GM19372 (cell line): ENCODE measurements around the gene MAPK1.
"Not testable (repeated sequence)": the region's sequence is repeated elsewhere in the genome, so short reads cannot be mapped to it uniquely, and the experiment has no call there.

Experiments used
- ATAC-seq: cut with Tn5 transposase; IDR thresholded peaks from one replicate; pipeline ENCODE4 v1.9.1; 2021; ENCODE audit warnings: mild to moderate bottlenecking, low read depth, moderate library complexity; ENCODE audit not compliant: unreplicated experiment

Gene MAPK1

GRCh38 chr22:21796231-21796630 lies 71.2 kb downstream of the MAPK1 start:
- no peak for ATAC-seq

DNA sequence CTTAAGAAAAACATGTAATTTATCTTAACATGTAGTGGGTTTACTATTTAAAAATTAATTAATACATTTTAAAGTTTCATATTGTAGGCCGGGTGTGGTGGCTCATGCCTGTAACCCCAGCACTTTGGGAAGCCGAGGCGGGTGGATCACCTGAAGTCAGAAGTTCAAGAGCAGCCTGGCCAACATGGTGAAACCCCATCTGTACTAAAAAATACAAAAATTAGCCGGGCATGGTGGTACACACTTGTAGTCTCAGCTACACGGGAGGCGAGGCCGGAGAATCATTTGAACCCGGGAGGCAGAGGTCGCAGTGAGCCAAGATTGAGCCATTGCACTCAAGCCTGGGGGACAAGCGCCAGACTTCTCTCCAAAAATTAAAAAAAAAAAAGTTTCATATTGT lies 73.7 kb downstream of the MAPK1 start:
- ATAC-seq = not testable (repeated sequence)

- ATAC-seq = no peak
Measured at GRCh38 chr22:21791635-21792625, 75.5 kb downstream of the MAPK1 start.

- ATAC-seq = not testable (repeated sequence)
Measured at GRCh38 chr22:21790849-21791610, 76.4 kb downstream of the MAPK1 start.

DNA sequence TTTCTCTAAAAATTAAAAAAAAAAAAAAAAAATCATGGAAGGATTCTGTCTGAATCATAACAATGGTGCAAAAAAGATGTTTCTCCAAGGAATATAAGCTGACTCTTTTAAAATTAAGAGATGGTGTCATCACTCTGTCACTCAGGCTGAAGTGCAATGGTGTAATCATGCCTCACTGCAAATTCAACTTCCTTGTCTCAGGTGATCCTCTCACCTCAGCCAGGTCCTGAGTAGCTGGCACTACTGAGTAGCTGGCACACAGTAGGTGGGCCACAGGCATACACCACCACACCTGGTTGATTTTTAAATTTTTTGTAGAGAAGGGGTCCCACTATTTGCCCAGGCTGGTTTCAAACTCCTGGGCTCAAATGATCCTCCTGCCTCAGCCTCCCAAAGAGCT lies 77.1 kb downstream of the MAPK1 start:
- no peak for ATAC-seq

GRCh38 chr22:21787565-21787964 lies 79.9 kb downstream of the MAPK1 start:
- ATAC-seq = not testable (repeated sequence)

DNA sequence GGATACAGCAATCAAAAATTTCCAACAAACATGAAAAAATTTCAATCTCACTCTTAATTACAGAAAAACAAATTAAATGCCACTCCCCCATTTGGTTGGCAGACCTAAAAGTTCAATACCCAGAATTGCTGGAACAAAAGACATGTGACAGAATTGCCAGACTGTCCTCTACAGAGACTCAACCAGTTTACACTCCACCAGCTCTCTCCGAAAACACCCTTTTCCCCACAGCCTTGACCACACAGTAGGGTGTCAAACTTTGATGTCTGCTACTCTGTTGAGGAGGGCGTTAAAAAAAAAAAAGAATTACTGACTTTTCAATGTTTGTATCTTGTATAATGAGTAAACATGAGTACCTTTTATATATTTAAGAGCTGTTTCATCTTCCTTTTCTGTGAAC lies 87.2 kb downstream of the MAPK1 start:
- ATAC-seq = no peak

- ATAC-seq = no peak
Measured at GRCh38 chr22:21779444-21779843, 88.0 kb downstream of the MAPK1 start.

GRCh38 chr22:21778705-21779363 lies 88.6 kb downstream of the MAPK1 start:
- no peak for ATAC-seq

- no peak for ATAC-seq
Measured at GRCh38 chr22:21771631-21771976, 95.8 kb downstream of the MAPK1 start.

DNA sequence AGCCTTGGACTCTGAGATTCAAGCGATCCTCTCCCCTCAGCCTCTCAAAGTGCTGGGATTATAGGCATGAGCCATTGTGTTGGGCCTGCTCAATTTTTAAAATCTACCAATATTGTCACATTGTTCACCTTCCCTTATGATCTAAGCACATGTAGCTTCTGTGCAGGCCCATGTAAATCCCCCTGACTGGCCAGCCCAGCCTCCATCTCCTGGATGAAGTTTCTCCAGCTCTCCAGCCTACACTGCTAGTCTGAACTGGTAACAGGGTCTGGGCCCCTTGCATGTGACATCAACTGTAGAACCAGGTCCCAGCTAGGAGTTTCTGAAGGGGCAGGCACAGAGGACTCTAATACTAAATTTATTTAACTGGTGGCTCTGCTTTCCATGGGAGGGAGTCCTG lies 99.0 kb downstream of the MAPK1 start:
- ATAC-seq = no peak

DNA sequence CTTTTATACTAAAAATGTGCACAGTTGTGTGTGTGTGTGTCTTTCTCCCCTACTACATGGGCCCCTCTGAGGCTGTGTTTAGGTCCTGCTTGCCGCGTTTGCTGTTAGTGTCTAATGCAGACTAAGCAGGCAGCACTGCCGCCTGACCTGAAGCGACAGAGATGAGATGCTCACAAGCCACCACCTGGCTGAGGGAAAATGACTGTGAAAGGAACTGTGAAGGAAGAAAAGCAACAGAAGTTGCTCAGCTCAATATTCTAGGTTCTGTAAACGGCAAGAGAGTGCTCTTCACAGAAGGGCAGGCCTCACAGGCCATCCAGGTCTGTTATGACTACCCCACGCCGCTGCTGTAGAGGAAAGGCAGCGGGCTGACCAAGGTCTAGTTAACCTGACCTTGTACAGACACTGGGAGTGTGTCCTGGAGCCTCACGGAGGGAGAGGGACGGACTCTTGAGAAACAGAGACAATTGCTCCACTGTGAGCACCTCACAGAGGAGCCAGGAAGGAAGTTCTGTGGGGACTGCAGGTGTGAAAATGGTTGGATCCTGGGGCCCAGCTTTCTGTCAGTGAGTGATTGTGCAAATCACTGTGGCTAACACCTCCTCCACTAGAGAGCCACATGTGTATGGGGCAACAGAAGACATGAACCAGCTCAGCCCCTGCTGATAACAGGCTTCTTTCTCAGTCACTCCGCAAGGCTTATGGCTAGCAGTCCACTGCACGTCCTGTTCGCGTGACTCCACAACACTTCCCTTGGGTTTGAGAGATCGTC lies 100.6 kb downstream of the MAPK1 start:
- ATAC-seq = no peak

- ATAC-seq = no peak
Measured at GRCh38 chr22:21765909-21766529, 101.4 kb downstream of the MAPK1 start.

- no peak for ATAC-seq
Measured at GRCh38 chr22:21764038-21764804, 103.2 kb downstream of the MAPK1 start.

GRCh38 chr22:21762712-21763581 lies 104.5 kb downstream of the MAPK1 start:
- ATAC-seq = no peak

DNA sequence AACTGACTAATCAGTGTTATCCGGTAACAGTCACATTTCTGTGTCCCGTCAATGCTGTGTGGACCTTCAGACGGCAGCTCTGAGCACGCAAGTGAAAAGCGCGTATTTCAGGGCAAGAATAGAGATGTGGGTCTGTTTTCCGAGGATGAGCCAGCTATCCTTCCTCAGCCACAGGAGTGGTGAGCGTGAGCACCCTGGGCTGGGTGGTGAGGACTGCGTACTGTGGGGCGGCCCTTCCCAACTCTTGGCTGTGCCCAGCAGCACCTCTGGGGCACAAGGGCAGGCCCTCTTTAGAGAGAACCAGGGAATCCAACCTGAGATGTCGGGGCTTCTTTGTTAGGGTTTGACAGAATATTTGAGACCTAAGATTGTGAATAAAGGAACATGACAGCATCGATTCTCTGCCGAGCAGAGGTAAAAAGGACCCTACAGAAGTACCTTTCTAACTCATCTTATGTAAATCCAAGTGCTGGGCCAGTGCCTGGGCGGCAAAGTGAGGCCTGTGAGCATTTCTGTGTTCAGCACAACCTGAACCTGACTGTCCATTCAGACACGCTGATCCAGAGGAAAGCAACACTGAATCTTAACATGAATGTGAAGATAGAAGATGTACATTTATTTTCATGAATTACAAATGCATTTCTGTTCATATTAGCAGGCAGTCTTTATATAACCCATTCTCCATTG lies 105.3 kb downstream of the MAPK1 start:
- ATAC-seq = no peak

GRCh38 chr22:21761086-21761485 lies 106.4 kb downstream of the MAPK1 start:
- ATAC-seq = no peak

- ATAC-seq = no peak
Measured at GRCh38 chr22:21760640-21761039, 106.8 kb downstream of the MAPK1 start.
